ENCODE measurements around the gene CYP46A1. TPM values are rescaled to one million over a fixed set of nuclear protein-coding genes. Genes with fewer than 3 reads are reported as not detected.
"Not testable (repeated sequence)": the region's sequence is repeated elsewhere in the genome, so short reads cannot be mapped to it uniquely, and the experiment has no call there.

Gene CYP46A1
- total RNA-seq (ENCODE audit: insufficient read depth, low replicate concordance), result 9.4 TPM

- peak; percentile 100 for DNase-seq (ENCODE audit: low spot score)
Measured at GRCh38 chr14:99683619-99684409, at the start of gene CYP46A1. TSS of gene CYP46A1 (plus strand) at chr14:99684298. CDS start at chr14:99684418, 120 bp downstream.

- DNase-seq (ENCODE audit: low spot score), result no peak
Measured at GRCh38 chr14:99634443-99634842, 49.7 kb upstream of the CYP46A1 start.

DNA sequence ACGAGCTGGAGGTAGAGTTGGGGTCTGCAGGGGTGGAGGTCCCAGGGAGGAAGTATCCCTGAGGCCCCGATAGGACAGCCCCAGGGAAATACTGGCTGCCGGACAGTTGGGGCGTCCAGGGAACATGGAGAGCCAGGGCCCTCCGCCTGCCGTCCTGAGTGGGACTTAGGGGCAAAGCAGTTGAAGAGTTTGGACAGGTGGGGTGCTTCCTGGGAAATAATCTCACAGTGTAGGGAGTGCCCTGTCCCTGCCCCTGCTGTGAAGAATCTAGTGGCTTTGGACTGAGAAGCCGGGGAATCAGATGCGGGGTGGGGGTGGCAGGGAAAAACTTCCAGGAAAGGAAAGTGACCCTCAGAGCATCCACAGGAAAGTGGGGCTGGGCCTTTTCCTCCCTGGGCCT, 49.0 kb upstream of the CYP46A1 start:
- DNase-seq (ENCODE audit: low spot score), result no peak

GRCh38 chr14:99636487-99636886, 47.6 kb upstream of the CYP46A1 start:
- DNase-seq (ENCODE audit: low spot score), result no peak

DNA sequence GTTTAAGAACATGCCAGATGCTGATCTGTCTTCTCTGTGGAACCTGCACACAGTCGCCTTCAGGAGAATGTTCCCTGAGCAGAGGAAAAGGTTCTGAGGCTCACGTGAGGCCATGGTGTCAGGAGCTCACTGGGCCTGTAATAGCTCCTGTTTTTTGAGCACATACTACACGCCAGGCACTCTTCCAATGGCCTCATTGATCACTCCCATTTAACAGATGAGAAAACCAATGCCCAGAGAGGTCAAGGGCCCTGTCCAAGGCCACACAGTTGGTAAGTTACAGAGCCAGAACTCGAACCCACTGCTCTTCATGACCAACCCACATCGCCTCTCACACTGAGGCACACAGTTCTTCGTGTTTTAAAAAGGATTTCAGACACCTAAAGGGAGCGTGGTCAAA, 46.5 kb upstream of the CYP46A1 start:
- no peak for DNase-seq (ENCODE audit: low spot score)

- DNase-seq (ENCODE audit: low spot score), result not testable (repeated sequence)
Measured at GRCh38 chr14:99642771-99643170, 41.3 kb upstream of the CYP46A1 start.

- no peak for DNase-seq (ENCODE audit: low spot score)
Measured at GRCh38 chr14:99643343-99643742, 40.8 kb upstream of the CYP46A1 start.

- no peak for DNase-seq (ENCODE audit: low spot score)
Measured at GRCh38 chr14:99644035-99644587, 40.0 kb upstream of the CYP46A1 start.

DNA sequence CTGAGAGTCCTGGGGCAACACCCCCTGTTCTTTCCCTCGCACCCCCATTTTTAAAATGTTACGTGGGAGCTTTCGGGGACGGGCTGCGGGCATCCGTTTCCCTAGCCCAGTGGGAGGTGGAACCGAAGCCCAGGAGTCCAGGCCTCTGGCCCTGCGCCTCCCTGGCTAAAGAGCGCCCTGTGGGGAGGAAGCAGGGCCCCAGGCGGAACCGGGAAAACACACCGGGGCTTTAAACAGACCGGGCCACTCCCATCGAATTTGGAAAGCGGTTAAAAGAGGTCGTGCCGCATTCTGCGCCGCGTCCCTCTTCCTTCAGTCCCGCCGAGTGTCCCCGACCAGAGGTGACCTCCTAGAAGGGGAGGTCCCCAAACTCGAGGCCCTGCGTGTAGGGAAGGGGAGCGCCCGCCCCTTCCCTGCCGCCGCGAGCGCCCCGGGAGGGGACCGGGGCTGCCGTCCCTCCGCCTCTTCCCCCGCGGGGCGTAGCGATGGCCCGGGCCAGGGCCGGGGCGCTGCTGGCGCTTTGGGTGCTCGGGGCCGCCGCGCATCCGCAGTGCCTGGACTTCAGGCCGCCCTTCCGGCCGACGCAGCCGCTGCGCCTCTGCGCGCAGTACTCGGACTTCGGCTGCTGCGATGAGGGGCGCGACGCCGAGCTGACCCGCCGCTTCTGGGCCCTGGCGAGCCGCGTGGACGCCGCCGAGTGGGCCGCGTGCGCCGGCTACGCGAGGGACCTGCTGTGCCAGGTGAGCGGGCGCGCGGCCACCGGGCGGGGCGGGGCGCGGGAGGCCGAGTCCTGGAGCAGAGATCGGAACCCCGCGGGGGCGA, 39.2 kb upstream of the CYP46A1 start, which contains the start of gene HHIPL1:
Gene HHIPL1 (plus strand): TSS at position 407 of the 822 bp plus-strand sequence. CDS start 79 bp downstream, at position 486.
- no peak for DNase-seq (ENCODE audit: low spot score)

GRCh38 chr14:99645545-99646505, 38.3 kb upstream of the CYP46A1 start:
- no peak for DNase-seq (ENCODE audit: low spot score)

DNA sequence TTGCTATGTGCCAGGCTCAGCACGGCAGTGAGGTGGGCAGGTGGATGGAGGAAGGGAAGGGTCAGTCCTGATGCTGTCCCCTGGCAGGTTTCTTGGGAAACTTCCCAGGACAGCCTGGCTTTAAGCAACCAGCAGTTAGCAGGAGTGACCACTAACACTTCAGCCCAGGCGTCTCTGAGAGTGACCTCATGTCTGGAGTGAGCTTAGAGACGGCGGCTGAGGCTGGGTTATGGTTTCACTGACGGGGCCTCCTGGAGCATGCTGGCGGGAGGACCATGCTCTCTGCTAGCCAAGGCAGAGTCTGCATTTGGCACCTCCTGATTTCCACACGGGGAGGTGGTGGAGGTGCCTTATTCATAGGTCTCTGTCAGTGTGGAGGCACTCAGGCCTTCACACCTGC, 36.7 kb upstream of the CYP46A1 start:
- DNase-seq (ENCODE audit: low spot score), result peak; percentile 54

DNA sequence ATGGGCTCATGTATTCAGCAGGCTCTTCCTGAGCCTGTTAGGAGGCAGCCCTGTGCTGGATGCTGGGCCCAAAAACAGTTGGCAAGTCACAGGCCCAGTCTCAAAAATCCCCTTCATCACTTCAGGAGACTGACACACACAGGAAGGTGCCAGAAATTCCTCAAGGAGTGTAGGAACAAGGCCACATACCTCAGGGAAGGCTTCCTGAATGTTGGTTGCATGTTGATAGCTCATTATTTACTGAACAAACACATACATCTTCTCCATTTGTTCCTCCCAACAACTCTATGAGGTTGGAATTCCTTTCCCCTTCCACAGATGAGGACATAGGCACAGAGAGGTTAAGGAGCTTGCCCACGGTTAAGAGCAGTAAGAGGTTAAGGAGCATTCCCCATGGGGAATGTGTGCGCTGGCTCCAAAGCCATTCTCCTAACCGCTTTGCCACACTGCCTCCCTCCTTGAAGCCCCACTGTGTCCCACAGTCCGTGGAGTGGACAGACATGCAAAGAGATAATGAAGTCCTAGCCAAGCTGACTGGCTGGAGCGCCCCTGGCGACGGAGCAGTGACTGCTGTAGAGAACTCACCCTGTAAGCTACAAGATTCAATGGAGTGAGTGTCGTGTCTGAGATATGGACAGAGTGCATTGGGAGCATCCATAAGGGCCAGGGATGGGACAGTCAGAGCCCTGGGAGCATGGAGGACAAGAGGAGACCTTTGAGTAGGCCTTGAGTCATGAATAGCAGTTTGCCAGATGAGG, 35.9 kb upstream of the CYP46A1 start:
- no peak for DNase-seq (ENCODE audit: low spot score)

DNA sequence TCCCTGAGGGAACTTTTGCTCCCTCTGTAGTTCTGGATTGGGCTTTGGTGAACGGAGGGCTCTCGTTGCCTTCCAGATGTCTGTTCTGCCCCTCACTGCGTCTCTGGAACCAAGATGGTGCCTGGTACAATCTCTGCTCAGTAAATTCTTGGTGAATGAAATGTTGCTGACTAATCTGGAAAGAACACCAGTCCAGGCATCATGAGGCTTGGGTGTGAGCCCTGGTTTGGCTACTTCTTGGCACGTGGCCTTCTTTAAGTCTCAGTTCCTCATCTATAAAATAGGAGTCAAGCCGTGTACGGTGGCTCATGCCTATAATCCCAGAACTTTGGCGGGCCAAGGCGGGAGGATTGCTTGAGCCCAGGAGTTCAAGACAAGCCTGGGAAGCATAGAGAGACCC, 34.9 kb upstream of the CYP46A1 start:
- DNase-seq (ENCODE audit: low spot score), result no peak

- no peak for DNase-seq (ENCODE audit: low spot score)
Measured at GRCh38 chr14:99649643-99650042, 34.5 kb upstream of the CYP46A1 start.

GRCh38 chr14:99650189-99650588, 33.9 kb upstream of the CYP46A1 start:
- DNase-seq (ENCODE audit: low spot score), result no peak

DNA sequence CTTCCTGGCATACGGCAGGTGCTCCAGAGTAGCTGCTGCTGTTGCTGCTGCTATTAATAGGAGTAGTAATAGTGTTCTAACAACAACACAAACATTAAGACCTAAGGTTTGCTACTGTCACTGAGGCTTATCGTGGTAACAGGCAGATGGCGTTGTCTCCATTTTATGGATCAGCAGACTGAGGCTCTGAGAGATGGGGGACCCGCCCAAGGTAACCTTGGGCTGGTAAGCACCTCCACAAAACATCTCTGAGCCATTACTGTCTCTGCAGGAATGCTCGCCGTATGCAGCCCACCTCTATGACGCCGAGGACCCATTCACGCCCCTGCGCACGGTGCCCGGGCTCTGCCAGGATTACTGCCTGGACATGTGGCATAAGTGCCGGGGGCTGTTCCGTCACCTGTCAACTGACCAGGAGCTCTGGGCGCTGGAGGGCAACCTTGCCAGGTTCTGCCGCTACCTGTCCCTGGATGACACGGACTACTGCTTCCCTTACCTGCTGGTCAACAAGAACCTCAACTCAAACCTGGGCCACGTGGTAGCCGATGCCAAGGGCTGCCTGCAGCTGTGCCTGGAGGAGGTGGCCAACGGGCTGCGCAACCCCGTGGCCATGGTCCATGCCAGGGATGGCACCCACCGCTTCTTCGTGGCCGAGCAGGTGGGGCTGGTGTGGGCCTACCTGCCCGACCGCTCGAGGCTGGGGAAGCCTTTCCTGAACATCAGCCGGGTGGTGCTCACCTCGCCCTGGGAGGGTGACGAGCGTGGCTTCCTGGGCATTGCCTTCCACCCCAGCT, 31.9 kb upstream of the CYP46A1 start:
- DNase-seq (ENCODE audit: low spot score), result no peak

GRCh38 chr14:99654235-99654985, 29.7 kb upstream of the CYP46A1 start:
- DNase-seq (ENCODE audit: low spot score), result peak; percentile 94

GRCh38 chr14:99655521-99655920, 28.6 kb upstream of the CYP46A1 start:
- DNase-seq (ENCODE audit: low spot score), result no peak

DNA sequence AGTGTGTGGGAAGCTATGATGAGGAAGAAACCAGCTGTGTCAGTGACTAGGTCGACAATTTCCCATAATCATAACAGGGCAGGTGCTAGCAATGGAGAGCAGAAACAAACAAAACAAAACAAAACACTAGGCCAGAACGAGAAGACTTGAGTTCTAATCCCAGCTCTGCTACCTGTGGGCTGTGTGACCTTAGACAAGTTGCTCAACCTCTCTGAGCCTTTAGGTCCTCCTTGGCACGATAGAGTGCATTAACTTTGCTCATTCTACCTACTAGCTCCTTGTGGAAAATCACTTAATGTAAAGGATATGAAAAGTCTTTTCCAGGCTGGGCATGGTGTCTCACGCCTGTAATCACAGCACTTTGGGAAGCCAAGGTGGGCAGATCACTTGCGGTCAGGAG, 27.9 kb upstream of the CYP46A1 start:
- DNase-seq (ENCODE audit: low spot score), result no peak

Measured in umbilical cord (tissue), 2 donors.